IMR-90 (cell line): ENCODE measurements around the gene LYRM9. TPM values are rescaled to one million over a fixed set of nuclear protein-coding genes. Genes with fewer than 3 reads are reported as not detected.

Experiments
- ATAC-seq: fragments of 200-7000 bp; cut with Tn5 transposase; 2 replicates; pipeline ENCODE4 v1.9.1; 2020; ENCODE audit warnings: low read depth, mild to moderate bottlenecking, moderate library complexity
- BruUV-seq: library from RNA; stranded (reverse); fragments of 400-500 nt; replicated peaks from 2 replicates; lab custom pipeline; 2021; lab: Mats Ljungman, UMichigan
- CTCF ChIA-PET: fragments of 300-600 bp; formaldehyde crosslinking; extraction: SDS; loops from one replicate; lab custom pipeline; 2021; ENCODE audit warnings: antibody characterized with exemption; lab: Yijun Ruan, JAX
- POLR2A ChIA-PET: fragments of 300-600 bp; sonication (Branson Sonifier 250); formaldehyde crosslinking; loops from one replicate; lab custom pipeline; 2022; ENCODE audit warnings: antibody characterized with exemption; ENCODE audit not compliant: unreplicated experiment; lab: Charles Lee
- DNase-seq: peaks from one replicate; pipeline ENCODE4 v3.0.0; 2013
- H2AFZ ChIP-seq: replicated peaks from 2 replicates; pipeline ENCODE3; 2013; ENCODE audit warnings: low read length, mild to moderate bottlenecking; ENCODE audit not compliant: poor library complexity
- H2AK5ac ChIP-seq: 2 replicates; pipeline ENCODE4 v1.6.1; 2013; ENCODE audit warnings: low read depth, low read length, inconsistent platforms
- H2AK9ac ChIP-seq: replicated peaks from 2 replicates; pipeline ENCODE3; 2013; ENCODE audit warnings: mild to moderate bottlenecking, low read depth, low read length, moderate library complexity; ENCODE audit not compliant: poor library complexity
- H2BK120ac ChIP-seq: 2 replicates; pipeline ENCODE4 v1.6.1; 2013; ENCODE audit warnings: low read depth, low read length, inconsistent platforms
- H2BK15ac ChIP-seq: 3 replicates; pipeline ENCODE4 v1.6.1; 2013; ENCODE audit warnings: low read depth, low read length, inconsistent platforms
- H2BK20ac ChIP-seq: 2 replicates; pipeline ENCODE4 v1.6.1; 2013; ENCODE audit warnings: low read depth, mild to moderate bottlenecking, inconsistent platforms, low read length, moderate library complexity
- H2BK5ac ChIP-seq: 2 replicates; pipeline ENCODE4 v1.6.1; 2013; ENCODE audit warnings: mild to moderate bottlenecking, low read depth, low read length, inconsistent platforms; ENCODE audit not compliant: poor library complexity, severe bottlenecking
- H3K14ac ChIP-seq: replicated peaks from 2 replicates; pipeline ENCODE4 v1.6.1; 2013; ENCODE audit warnings: low read depth, low read length, inconsistent platforms
- H3K18ac ChIP-seq: 2 replicates; pipeline ENCODE4 v1.6.1; 2013; ENCODE audit warnings: low read depth, low read length, control low read depth
- H3K23ac ChIP-seq: 2 replicates; pipeline ENCODE4 v1.6.1; 2013; ENCODE audit warnings: low read depth, low read length, inconsistent platforms
- H3K27ac ChIP-seq: 2 replicates; pipeline ENCODE4 v1.5.1; 2013; ENCODE audit warnings: mild to moderate bottlenecking, control low read depth, low read length; ENCODE audit not compliant: insufficient read depth
- H3K27me3 ChIP-seq: 2 replicates; pipeline ENCODE4 v1.6.1; 2013; ENCODE audit warnings: low read length; ENCODE audit not compliant: control insufficient read depth, insufficient read depth
- H3K36me3 ChIP-seq: 2 replicates; pipeline ENCODE4 v1.6.1; 2013; ENCODE audit warnings: low read length, mixed read lengths; ENCODE audit not compliant: control insufficient read depth, insufficient read depth
- H3K4ac ChIP-seq: 2 replicates; pipeline ENCODE4 v1.6.1; 2013; ENCODE audit warnings: low read depth, low read length, inconsistent platforms
- H3K4me1 ChIP-seq: 2 replicates; pipeline ENCODE4 v1.6.1; 2013; ENCODE audit warnings: low read length, mixed read lengths; ENCODE audit not compliant: control insufficient read depth, insufficient read depth
- H3K4me2 ChIP-seq: 2 replicates; pipeline ENCODE4 v1.6.1; 2013; ENCODE audit warnings: low read depth, mild to moderate bottlenecking, control low read depth, low read length, moderate library complexity
- H3K4me3 ChIP-seq: 2 replicates; pipeline ENCODE4 v1.5.1; 2013; ENCODE audit warnings: low read depth, mild to moderate bottlenecking, control low read depth, low read length, moderate library complexity; ENCODE audit not compliant: insufficient read depth
- H3K56ac ChIP-seq: 2 replicates; pipeline ENCODE4 v1.6.1; 2013; ENCODE audit warnings: low read length, inconsistent platforms; ENCODE audit not compliant: insufficient read depth; ENCODE audit errors: extremely low read depth
- H3K79me1 ChIP-seq, 2 experiments: 2 replicates each; pipeline ENCODE4 v1.6.1; 2013; ENCODE audit warnings: low read length in 2 of 2, inconsistent platforms in 1 of 2, low read depth in 1 of 2
- H3K9ac ChIP-seq: 2 replicates; pipeline ENCODE4 v1.6.1; 2013; ENCODE audit warnings: low read depth, low read length, control low read depth
- H3K9me1 ChIP-seq: 2 replicates; pipeline ENCODE4 v1.6.1; 2013; ENCODE audit warnings: low read length, inconsistent platforms; ENCODE audit not compliant: insufficient read depth
- H3K9me3 ChIP-seq: 2 replicates; pipeline ENCODE4 v1.6.1; 2013; ENCODE audit warnings: low read length; ENCODE audit not compliant: control insufficient read depth, insufficient read depth
- H4K20me1 ChIP-seq: 2 replicates; pipeline ENCODE4 v1.6.1; 2013; ENCODE audit warnings: low read length, inconsistent platforms; ENCODE audit not compliant: insufficient read depth
- H4K5ac ChIP-seq: 2 replicates; pipeline ENCODE4 v1.6.1; 2013; ENCODE audit warnings: mild to moderate bottlenecking, low read depth, low read length, control low read depth
- H4K8ac ChIP-seq, 2 experiments: 2 replicates each; pipeline ENCODE4 v1.6.1; 2013; ENCODE audit warnings: low read depth in 2 of 2, low read length in 2 of 2, control low read depth in 1 of 2, inconsistent platforms in 1 of 2
- H4K91ac ChIP-seq: 2 replicates; pipeline ENCODE4 v1.6.1; 2013; ENCODE audit warnings: low read depth, low read length, inconsistent platforms; ENCODE audit not compliant: insufficient read depth
- BHLHE40 ChIP-seq: fragments of 150-350 bp; IDR thresholded peaks from 2 replicates; pipeline ENCODE4 v1.6.1; 2016; ENCODE audit warnings: mild to moderate bottlenecking, low read depth, low read length
- CEBPB ChIP-seq: IDR thresholded peaks from 2 replicates; pipeline ENCODE4 v1.6.1; 2012; ENCODE audit warnings: low read depth, low read length, improper control_type of control experiment
- CHD1 ChIP-seq: IDR thresholded peaks from 2 replicates; pipeline ENCODE4 v1.6.1; 2012; ENCODE audit warnings: low read depth, low read length, improper control_type of control experiment
- ELK1 ChIP-seq: fragments of 150-350 bp; IDR thresholded peaks from 2 replicates; pipeline ENCODE4 v1.6.1; 2016; ENCODE audit warnings: low read depth, mild to moderate bottlenecking, low read length, moderate library complexity, borderline replicate concordance
- FOS ChIP-seq: fragments of 150-350 bp; IDR thresholded peaks from 2 replicates; pipeline ENCODE4 v1.6.1; 2016; ENCODE audit warnings: low read depth, low read length
- MAFK ChIP-seq: IDR thresholded peaks from 2 replicates; pipeline ENCODE4 v1.6.1; 2012; ENCODE audit warnings: low read depth, low read length, improper control_type of control experiment
- MAZ ChIP-seq: IDR thresholded peaks from 2 replicates; pipeline ENCODE4 v1.6.1; 2012; ENCODE audit warnings: low read depth, mild to moderate bottlenecking, low read length, improper control_type of control experiment, moderate library complexity, borderline replicate concordance
- MXI1 ChIP-seq: IDR thresholded peaks from 2 replicates; pipeline ENCODE4 v1.6.1; 2012; ENCODE audit warnings: low read depth, mild to moderate bottlenecking, low read length, moderate library complexity, borderline replicate concordance
- POLR2A ChIP-seq: IDR thresholded peaks from 2 replicates; pipeline ENCODE4 v1.6.1; 2012; ENCODE audit warnings: mild to moderate bottlenecking, low read depth, low read length
- RAD21 ChIP-seq: IDR thresholded peaks from 2 replicates; pipeline ENCODE4 v1.6.1; 2012; ENCODE audit warnings: low read length, improper control_type of control experiment
- RCOR1 ChIP-seq: IDR thresholded peaks from 2 replicates; pipeline ENCODE4 v1.6.1; 2012; ENCODE audit warnings: mild to moderate bottlenecking, low read length, improper control_type of control experiment; ENCODE audit not compliant: insufficient replicate concordance
- RFX5 ChIP-seq: IDR thresholded peaks from 2 replicates; pipeline ENCODE4 v1.8.0; 2012; ENCODE audit warnings: low read depth, mild to moderate bottlenecking, low read length, moderate library complexity
- SMC3 ChIP-seq: fragments of 150-350 bp; IDR thresholded peaks from 2 replicates; pipeline ENCODE4 v1.6.1; 2016; ENCODE audit warnings: low read depth, mild to moderate bottlenecking, antibody characterized with exemption, low read length, moderate library complexity
- USF2 ChIP-seq: fragments of 150-350 bp; IDR thresholded peaks from 2 replicates; pipeline ENCODE4 v1.6.1; 2017; ENCODE audit warnings: mild to moderate bottlenecking, antibody characterized with exemption, low read length, low read depth
- WGBS, 2 experiments: methylation state at CpG; one replicate each; pipeline versions ENCODE4 v1.1.5 to v1.1.7; 2013; ENCODE audit warnings: missing lambda C conversion rate in 2 of 2; ENCODE audit not compliant: insufficient read length in 1 of 2; ENCODE audit errors: extremely low coverage in 2 of 2; 5-methylcytosine and 5-hydroxymethylcytosine counted together
- dilution Hi-C: fragments of 300-500 bp; cut with HindIII; formaldehyde crosslinking; loops from one replicate; pipeline ENCODE4 v1.14.3; 2018; ENCODE audit warnings: low sequenced_read_pairs; ENCODE audit not compliant: unreplicated experiment
- in situ Hi-C: fragments of 300-500 bp; cut with MboI; formaldehyde crosslinking; loops from 3 replicates; pipeline ENCODE4 v1.14.3; 2019; ENCODE audit warnings: low sequenced_read_pairs, inconsistent platforms, mixed read lengths
- intact Hi-C: fragments of 100-400 bp; cut with micrococcal nuclease; formaldehyde crosslinking; loops from 2 replicates; pipeline ENCODE4 v1.10.0; 2022
- polyA plus RNA-seq, 3 experiments: library from polyadenylated mRNA; depleted of rRNA; stranded (reverse); fragments of >200 nt; gene quantifications; 2 replicates each; pipeline ENCODE4 v1.2.3, GENCODE V29; 2012; ENCODE audit warnings: low replicate concordance in 1 of 3
- total RNA-seq: library from RNA; depleted of rRNA; stranded (reverse); fragments of >200 nt; gene quantifications from 2 replicates; pipeline ENCODE4 v1.2.3, GENCODE V29; 2012

Gene LYRM9
- total and polyA plus RNA-seq, 2 of the 4 experiments (the other 2 are of a cell fraction), result 3.2 to 4.8 TPM

- H3K4me3 ChIP-seq, result no peak overlapping the region
- TF ChIP-seq POLR2A (no peak), BHLHE40 (no peak), SMC3 (no peak), USF2 (no peak), RCOR1 (no peak), RAD21 (no peak), FOS (no peak), RFX5 (no peak), CEBPB (no peak), MAZ (no peak), ELK1 (no peak), MXI1 (no peak), MAFK (no peak), CHD1 (no peak)
- no peak overlapping the region for H3K18ac ChIP-seq
- H2BK20ac ChIP-seq, result no peak overlapping the region
- dilution Hi-C loops (no loop called here), in situ Hi-C loops (no loop called here), intact Hi-C loops (no loop called here)
- H3K36me3 ChIP-seq, result no peaks in the 10 kb centered on the region
- POLR2A ChIA-PET, result no interaction called here
- peaks cover 22% of the 10 kb centered on the region for H3K27me3 ChIP-seq
- H2BK15ac ChIP-seq, result no peak overlapping the region
- H3K27ac ChIP-seq, result no peak overlapping the region
- H3K14ac ChIP-seq, result no peak overlapping the region
- 73% methylated on average over 2 of the region's 8 CpGs; no CpG with 5 or more reads in 1 of the 2 experiments for WGBS, 2 experiments
- no peak overlapping the region for H3K23ac ChIP-seq
- H2BK5ac ChIP-seq, result no peak overlapping the region
- H3K4me2 ChIP-seq, result no peak overlapping the region
- no peaks in the 10 kb centered on the region for H3K4me1 ChIP-seq
- no peak overlapping the region for H4K91ac ChIP-seq
- no TSS peak for BruUV-seq
- H3K79me1 ChIP-seq, result no peaks in the 10 kb centered on the region
- H2BK120ac ChIP-seq, result no peak overlapping the region
- H2AK5ac ChIP-seq, result no peak overlapping the region
- no peak overlapping the region for H3K4ac ChIP-seq
- no peaks in the 10 kb centered on the region for H3K9me3 ChIP-seq
- CTCF ChIA-PET, result no interaction called here
- H2AK9ac ChIP-seq, result no peak overlapping the region
- H2AFZ ChIP-seq, result no peak overlapping the region
- no peaks in the 10 kb centered on the region for H4K20me1 ChIP-seq
- no peak overlapping the region for H4K8ac ChIP-seq
- no peak overlapping the region for H3K9ac ChIP-seq
- no peaks in the 10 kb centered on the region for H3K9me1 ChIP-seq
- no peak overlapping the region for H4K5ac ChIP-seq
- DNase-seq, result no peak
- no peak for ATAC-seq
- H3K56ac ChIP-seq, result no peak overlapping the region
Observed at GRCh38 chr17:27937025-27937546, 43.9 kb upstream of the LYRM9 start.
